GM21360 (cell line): ENCODE results near the gene IDUA.

Source experiments
- ATAC-seq: cut with Tn5 transposase; IDR thresholded peaks from one replicate; pipeline ENCODE4 v1.9.1; 2021; ENCODE audit warnings: mild to moderate bottlenecking, moderate library complexity; ENCODE audit not compliant: unreplicated experiment

The IDUA gene

DNA sequence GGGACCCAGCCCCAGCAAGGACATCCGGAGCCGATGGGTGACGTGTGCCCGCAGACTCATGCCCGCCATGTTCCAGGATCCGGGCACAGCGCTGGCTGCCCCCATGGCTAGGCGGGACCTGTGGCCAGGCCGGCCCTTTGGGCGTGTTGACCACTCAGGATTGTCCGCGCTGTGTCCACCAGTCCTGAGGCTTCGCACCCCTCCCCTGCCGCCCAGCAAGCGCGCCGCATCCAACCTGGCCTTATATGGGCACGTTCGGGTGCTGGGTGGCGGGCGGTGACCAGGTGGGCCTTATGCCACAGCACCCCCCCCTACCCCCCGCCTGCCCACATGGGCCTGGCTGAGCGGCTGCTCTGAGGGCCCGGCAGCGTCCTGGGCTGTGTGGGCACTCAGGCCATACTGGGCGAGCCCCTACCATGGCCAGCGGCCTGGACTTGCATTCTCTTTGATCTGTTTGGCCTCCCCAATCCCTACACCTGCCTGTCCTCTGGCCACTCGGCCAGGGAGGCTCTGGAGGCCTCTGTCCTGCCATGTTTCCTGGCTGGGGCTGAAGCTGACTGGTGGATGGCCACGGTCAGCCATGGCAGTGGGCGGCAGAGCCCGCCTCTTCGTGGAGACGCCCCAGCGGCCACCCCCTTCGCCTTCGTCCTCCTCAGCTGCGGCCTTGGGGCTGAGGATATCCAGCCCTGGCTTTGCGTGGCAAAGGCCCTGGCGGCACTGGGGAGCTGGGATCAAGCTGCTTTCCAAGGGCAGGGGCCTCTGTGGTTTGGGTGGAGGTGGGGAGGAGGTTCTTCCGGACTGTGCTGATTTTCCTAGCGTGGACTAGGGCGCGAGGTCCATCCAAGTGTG is 26.6 kb downstream of the IDUA start:
- no peak for ATAC-seq

DNA sequence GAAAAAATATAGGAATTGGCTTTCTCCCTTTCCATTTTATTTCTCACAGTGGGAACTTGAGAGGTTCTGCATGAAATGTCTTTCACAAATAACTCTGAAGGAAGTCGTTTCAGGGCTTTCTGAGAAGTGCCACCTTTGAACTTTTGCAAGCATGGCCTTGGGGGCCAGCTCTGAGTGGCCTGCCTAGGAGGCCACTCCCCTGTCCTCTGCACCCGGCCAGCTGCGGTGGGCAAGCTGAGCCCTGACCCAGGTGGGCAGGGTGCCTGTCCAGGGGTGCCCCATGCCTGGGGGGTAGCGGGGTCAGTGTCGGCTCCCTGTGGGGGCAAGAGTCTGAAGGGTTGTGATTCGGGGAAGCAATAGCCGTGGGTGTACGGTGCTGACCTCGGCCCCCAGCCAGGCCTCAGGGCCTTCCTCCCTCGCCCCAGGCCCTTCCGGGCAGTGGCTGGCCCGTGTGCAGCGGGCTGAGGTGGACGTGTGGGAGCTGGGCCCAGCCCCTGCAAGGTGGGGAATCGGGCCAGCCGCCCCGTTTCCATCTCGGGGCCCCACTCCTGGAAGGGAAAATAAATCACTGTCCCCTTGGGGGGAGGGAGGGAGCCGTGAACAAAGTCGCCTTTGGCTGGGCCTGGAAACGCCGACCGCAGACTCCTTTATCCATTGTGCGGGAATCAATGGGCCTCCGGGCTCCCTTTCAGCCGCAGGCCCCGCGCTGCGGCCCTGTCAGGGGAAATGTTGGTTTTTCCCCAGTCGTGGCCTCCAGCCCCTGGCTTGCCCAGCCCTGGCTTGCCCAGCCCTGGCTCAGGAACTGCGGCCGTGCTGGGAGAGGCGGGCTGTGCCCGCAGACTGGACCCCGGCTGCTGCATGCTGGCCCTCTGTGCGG is 27.7 kb downstream of the IDUA start:
- ATAC-seq = no peak

DNA sequence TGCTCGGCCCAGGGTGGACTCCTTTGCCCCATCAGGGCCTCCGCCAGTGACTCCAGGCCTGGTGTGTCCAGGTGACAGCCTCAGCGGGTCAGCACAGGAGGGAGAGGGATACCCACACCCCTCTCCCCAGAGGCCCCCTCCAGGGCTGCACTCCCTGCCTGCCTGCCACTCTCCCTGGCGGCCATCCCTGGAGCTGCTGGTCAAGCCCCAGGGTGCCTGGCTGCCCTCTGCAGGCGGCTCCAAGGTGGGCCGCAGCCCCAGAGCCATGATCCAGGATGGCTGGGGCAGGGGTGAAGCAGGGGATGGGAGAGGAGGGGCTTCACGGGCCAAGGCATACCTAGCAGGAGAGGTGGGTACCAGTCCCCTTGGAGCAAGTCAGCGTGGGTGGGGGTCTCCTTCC is 28.3 kb downstream of the IDUA start:
- no peak for ATAC-seq

DNA sequence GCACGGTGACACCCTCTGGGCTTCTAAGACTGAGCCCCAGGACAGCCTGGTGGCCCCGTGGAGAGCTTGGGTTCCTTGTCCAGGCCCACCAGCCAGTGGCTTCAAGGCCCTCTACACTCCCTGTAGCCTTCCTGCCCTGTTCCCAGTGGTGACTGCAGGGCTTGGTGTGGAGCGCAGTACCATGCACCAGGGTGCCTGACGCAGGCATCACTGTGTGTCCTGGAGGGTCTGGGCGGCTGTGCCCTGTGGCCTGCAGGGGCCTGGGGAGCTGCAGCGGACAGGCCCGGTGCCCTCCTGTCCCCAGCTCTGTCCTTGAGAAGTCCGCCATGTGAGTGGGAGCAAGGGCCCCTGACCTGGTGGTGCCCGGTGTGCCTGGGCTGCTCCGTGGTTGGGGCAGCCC is 28.9 kb downstream of the IDUA start:
- no peak for ATAC-seq

DNA sequence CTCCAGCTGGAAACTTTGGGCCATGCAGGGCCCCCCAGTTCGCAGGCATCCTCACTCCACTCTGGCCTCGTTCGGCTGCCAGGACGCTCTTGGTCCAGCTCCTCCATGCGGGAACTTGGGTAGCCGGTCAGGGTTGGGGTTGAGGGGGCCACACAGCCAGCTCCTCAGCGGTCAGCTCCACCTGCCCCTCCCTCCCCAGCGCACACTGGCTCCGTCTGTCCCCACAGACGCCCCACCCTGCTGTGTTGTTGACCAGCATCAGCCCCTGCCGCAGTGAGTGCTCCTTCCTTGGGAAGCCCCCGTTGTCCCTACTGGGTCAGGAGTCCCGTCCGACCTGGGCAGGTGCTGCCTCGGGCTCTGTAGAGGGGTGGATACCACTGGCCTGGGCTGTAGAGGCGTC is 30.4 kb downstream of the IDUA start:
- ATAC-seq = no peak

GRCh38 chr4:1017706-1018105 is 30.9 kb downstream of the IDUA start:
- ATAC-seq = no peak

GRCh38 chr4:1018147-1019020 is 31.5 kb downstream of the IDUA start:
- no peak for ATAC-seq

- no peak for ATAC-seq
Observed at GRCh38 chr4:1019320-1019719, 32.5 kb downstream of the IDUA start.

DNA sequence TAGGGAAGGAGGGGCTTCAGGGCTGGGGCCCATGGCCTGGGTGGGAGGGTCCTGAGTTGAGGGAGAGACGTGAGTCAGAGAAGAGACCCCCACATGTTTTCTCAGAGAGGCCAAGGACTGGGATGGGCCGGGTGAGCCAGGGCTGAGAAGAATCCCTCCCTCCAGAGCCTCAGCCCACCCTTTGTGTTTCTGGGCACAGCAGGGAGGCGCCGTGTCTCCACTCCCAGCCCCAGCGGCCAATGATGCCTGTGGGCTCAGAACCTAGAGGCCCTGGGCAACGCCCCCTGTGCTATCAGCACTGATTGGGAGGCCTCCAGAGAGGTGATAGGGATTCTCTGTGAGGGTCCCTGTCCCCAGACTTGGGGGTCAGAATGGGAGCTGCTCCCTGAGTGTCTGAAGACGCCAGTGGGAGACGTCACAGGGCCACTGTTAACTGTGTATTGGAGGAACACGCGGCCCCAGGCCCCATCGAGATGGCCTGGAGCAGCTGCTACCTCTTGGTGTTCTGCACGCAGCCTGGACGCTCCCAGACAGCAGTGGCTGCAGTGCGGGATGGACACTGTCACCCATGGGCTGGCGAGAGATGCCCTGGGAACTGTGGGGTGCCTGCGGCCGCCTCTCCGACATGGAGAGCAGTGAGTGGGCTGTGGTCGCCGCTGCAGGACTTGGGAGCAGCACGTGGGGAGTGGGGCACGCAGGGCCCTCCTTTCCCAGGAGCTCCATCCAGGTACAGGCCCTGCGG is 33.1 kb downstream of the IDUA start:
- ATAC-seq = no peak

DNA sequence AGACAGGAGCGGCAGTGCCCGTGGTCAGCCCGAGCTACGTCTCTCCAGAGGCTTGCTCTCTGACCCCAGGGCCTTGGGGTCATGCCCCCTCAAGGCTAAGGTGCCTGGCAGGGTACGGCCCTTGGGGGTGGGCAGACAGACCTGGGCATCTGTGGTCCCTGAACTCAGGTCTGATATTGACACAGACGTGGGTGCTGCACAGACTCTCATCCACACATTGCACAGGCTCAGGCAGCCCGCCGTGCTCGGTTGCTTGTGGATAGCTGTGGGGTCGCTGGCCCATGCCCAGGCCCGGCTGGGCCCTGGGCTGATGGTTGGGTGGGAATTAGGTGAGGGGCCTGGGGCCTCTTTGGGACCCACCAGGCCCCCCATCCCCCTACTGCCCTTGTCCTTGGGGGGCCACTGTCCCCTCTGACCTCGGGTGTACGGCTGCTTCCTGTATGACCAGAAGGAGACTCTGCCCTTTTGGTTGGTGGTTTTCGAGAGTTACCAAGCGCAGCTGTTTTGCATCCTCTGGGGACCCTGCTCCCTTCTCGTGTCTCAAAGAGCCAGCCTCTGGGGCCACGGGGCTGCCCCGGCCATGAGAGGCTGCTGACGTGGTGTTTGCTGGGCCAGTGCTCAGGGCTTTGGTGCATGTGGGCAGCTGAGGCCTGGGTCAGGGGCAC is 34.7 kb downstream of the IDUA start:
- peak; percentile 50 for ATAC-seq

DNA sequence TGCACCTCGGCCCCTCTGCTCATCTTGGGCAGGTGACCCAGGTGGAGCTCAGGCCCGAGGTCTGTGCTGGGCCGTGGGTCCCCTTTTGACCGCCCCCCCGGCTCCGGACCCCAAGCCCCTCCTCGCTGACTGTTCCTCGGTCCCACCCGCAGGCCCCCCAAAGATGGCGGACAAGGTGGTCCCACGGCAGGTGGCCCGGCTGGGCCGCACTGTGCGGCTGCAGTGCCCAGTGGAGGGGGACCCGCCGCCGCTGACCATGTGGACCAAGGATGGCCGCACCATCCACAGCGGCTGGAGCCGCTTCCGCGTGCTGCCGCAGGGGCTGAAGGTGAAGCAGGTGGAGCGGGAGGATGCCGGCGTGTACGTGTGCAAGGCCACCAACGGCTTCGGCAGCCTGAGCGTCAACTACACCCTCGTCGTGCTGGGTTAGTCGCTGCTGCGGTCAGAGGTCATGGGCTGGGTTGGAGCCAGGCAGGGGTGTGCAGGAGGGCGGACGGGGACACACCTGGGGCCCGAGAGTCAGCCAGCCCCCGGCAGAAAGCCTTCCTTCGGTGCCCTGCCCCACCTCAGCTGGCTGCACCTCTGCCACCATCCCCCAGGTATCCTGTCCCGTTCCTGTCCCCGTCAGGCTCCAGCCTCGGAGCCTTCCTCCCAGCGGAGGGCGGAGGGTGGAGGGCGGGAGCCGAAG is 35.4 kb downstream of the IDUA start:
- no peak for ATAC-seq

DNA sequence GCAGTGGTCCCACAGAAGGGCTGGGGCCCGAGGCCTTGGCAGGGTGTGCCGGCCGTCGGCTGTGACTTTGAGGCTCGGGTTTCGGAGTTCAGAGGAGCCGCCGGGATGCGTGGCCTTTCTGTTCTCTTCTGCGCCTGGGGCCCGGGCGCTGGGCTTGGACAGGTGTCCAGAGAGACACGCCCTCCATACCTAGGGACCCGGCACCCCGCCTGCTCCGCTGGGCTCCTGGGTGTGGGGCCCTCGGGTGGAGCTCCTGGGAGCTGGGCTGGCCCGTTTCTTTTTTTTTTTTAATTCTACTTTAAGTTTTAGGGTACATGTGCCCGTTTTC is 35.9 kb downstream of the IDUA start:
- ATAC-seq = no peak

- ATAC-seq = no peak
Observed at GRCh38 chr4:1023075-1023640, 36.3 kb downstream of the IDUA start.

DNA sequence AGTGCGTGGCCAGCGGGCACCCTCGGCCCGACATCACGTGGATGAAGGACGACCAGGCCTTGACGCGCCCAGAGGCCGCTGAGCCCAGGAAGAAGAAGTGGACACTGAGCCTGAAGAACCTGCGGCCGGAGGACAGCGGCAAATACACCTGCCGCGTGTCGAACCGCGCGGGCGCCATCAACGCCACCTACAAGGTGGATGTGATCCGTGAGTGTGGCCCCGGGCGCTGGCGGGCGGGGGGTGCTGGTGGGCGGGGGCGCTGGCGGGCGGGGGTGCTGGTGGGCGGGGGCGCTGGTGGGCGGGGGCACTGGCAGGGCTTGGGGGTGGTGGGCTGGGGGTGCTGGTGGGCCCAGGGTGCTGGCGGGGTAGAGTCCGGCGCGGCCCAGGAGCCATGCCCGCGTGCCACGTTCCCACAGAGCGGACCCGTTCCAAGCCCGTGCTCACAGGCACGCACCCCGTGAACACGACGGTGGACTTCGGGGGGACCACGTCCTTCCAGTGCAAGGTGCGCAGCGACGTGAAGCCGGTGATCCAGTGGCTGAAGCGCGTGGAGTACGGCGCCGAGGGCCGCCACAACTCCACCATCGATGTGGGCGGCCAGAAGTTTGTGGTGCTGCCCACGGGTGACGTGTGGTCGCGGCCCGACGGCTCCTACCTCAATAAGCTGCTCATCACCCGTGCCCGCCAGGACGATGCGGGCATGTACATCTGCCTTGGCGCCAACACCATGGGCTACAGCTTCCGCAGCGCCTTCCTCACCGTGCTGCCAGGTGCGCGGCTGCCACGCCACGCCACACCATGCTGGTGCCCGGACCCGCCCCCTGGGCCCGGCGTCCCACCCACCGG is 37.3 kb downstream of the IDUA start:
- ATAC-seq = no peak

DNA sequence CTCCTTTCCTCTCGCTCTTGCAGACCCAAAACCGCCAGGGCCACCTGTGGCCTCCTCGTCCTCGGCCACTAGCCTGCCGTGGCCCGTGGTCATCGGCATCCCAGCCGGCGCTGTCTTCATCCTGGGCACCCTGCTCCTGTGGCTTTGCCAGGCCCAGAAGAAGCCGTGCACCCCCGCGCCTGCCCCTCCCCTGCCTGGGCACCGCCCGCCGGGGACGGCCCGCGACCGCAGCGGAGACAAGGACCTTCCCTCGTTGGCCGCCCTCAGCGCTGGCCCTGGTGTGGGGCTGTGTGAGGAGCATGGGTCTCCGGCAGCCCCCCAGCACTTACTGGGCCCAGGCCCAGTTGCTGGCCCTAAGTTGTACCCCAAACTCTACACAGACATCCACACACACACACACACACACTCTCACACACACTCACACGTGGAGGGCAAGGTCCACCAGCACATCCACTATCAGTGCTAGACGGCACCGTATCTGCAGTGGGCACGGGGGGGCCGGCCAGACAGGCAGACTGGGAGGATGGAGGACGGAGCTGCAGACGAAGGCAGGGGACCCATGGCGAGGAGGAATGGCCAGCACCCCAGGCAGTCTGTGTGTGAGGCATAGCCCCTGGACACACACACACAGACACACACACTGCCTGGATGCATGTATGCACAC is 38.2 kb downstream of the IDUA start:
- ATAC-seq = no peak

- peak; percentile 69 for ATAC-seq
Observed at GRCh38 chr4:1026115-1026514, 39.3 kb downstream of the IDUA start.

DNA sequence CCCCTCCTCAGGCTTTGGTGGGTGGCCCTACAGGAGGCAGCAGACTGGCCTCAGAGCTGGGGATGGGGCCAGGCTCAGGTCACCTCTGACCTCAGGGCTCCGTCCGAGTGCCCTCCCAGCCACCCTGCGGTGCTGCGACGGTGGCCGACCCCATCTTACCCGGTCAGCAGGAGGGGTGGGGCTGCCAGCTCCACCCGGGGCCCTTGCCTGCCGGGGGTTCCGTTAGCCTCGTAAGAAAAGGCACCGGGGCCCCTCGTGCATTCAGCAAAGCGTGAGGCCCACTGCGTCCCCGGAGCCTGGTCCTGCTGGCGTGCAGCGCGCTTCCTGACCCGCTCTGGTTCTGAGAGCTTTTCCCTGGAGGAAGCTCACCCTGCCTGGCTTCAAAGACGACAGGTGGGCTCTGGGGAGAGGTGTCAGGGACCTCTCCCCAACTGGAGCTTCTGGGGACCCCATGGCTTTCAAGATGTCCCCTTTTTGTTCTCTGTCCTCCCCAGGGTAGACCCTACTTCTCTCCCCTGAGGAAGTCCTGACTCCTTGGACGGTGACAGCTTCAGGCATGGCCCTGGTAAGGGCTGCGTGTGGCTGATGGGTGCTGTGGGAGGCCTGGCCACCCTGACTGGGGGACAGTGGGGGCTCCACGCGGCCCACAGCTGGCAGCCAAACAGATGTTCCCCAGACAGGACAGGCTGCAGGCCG is 40.5 kb downstream of the IDUA start:
- ATAC-seq = no peak
